Psoas muscle (tissue), 8 donors: ENCODE results near the gene SULF2. TPM values are rescaled to one million over a fixed set of nuclear protein-coding genes. Genes with fewer than 3 reads are reported as not detected.

ENCODE experiments used
- ATAC-seq, 4 donors: fragments of 200-7000 bp; cut with Tn5 transposase; one replicate each; pipeline ENCODE4 v1.9.1; 2020; ENCODE audit warnings: moderate library complexity in 3 of 4, mild to moderate bottlenecking in 2 of 4
- DNase-seq, 2 donors: peaks; one replicate each; pipeline ENCODE4 v3.0.0-alpha.2; 2020
- H3K27ac ChIP-seq: fragments of 200-600 bp; one replicate; pipeline ENCODE4 v1.8.0; 2022
- H3K27me3 ChIP-seq, 3 donors: fragments of 200-600 bp in 1 of 3; one replicate each; pipeline versions ENCODE4 v1.6.1 to v1.8.0; 2013 to 2022; ENCODE audit warnings: low read length in 2 of 3, mild to moderate bottlenecking in 2 of 3, moderate library complexity in 1 of 3; ENCODE audit not compliant: insufficient read depth in 3 of 3
- H3K36me3 ChIP-seq, 2 donors: fragments of 200-600 bp in 1 of 2; one replicate each; pipeline versions ENCODE4 v1.6.1 to v1.8.0; 2013 to 2022; ENCODE audit warnings: low read depth in 1 of 2, mild to moderate bottlenecking in 1 of 2, moderate library complexity in 1 of 2; ENCODE audit not compliant: insufficient read depth in 1 of 2
- H3K4me1 ChIP-seq: fragments of 200-600 bp; one replicate; pipeline ENCODE4 v1.8.0; 2022
- H3K4me3 ChIP-seq: fragments of 200-600 bp; one replicate; pipeline ENCODE4 v1.8.0; 2022; ENCODE audit warnings: mild to moderate bottlenecking
- H3K9me3 ChIP-seq: fragments of 200-600 bp; one replicate; pipeline ENCODE4 v1.8.0; 2022
- CTCF ChIP-seq: fragments of 200-600 bp; IDR thresholded peaks from one replicate; pipeline ENCODE4 v1.8.0; 2022; ENCODE audit warnings: antibody characterized with exemption
- WGBS, 3 donors: extraction: QIAGEN DNeasy Blood & Tissue Kit; methylation state at CpG; one replicate each; pipeline versions ENCODE4 v1.1.6 to v1.1.7; 2013; 5-methylcytosine and 5-hydroxymethylcytosine counted together
- intact Hi-C, 2 donors: fragments of 100-400 bp; cut with DNase I; formaldehyde crosslinking; loops; one replicate each; pipeline versions ENCODE4 v1.11.0 to v1.14.2; 2022
- polyA plus RNA-seq, 3 donors: library from polyadenylated mRNA; stranded (reverse); fragments of 200-250 nt; gene quantifications; one replicate each; pipeline ENCODE4 v1.2.3, GENCODE V29; 2013
- total RNA-seq, 4 donors: library from RNA; stranded (reverse); fragmentation: NEBNext Ultra II Directional in 2 of 4; extraction: Animal tissue kit (Norgen Biotek cat#: 25700) in 2 of 4; gene quantifications; one replicate each; pipeline versions ENCODE4 v1.2.1 to v1.2.4, GENCODE V29; 2021 to 2023
- donor health status: healthy with polysubstance abuse.
- donor health status: DM: no; HTN: no; CAD: no; lungs with moderate emphysema.
- donor health status: Bipolar disorder and iron deficiency.
- donor health status: healthy.
- donor health status: DM: yes; HTN: yes; CAD: no.
- donor health status: DM: no; HTN: no; CAD: no.
- donor health status: DM: no; HTN: no; CAD: no.
- donor health status: DM: yes; HTN: yes; CAD: no.

SULF2 gene
- total and polyA plus RNA-seq, 7 donors = 5.3 to 23.3 (median 11.6) TPM

- intact Hi-C loops = loop anchor here (5.0 kb wide), 1 partner anchor 836 kb away; no protein-coding TSS in a partner anchor
- DNase-seq (peak; percentile 62 to 70), ATAC-seq (peak; percentile 78 to 83 (median 81))
- H3K27me3 ChIP-seq = peaks cover 0 to 52% (median 16%) of the 10 kb centered on the region in 3 donors
- peak; percentile 51 for TF ChIP-seq CTCF
- 0 to 1% (median 1%) methylated on average over 70 to 86 of the region's 86 CpGs for WGBS, 3 donors
- H3K36me3 ChIP-seq = no peaks in the 10 kb centered on the region
- peaks cover 4% of the 10 kb centered on the region for H3K4me1 ChIP-seq
- peak overlapping the region; percentile 64 for H3K4me3 ChIP-seq
- H3K27ac ChIP-seq = peak overlapping the region; percentile 60
- no peaks in the 10 kb centered on the region for H3K9me3 ChIP-seq
Observed at GRCh38 chr20:47785854-47786764, 828 bp upstream of the SULF2 start.

GRCh38 chr20:47784599-47785310, 526 bp downstream of the SULF2 start:
- Histone ChIP-seq H3K27me3 (peaks cover 0 to 55% (median 14%) of the 10 kb centered on the region in 3 donors), H3K27ac (no peak overlapping the region), H3K4me3 (peak overlapping the region; percentile 64), H3K36me3 (no peaks in the 10 kb centered on the region), H3K9me3 (no peaks in the 10 kb centered on the region), H3K4me1 (peaks cover 4% of the 10 kb centered on the region)
- DNase-seq (peak; percentile 36 to 59), ATAC-seq (peak in 1 of 4 donors; percentile 21)
- TF ChIP-seq CTCF = peak; percentile 6
- intact Hi-C loops = loop anchor here (5.0 kb wide), 1 partner anchor 838 kb away; no protein-coding TSS in a partner anchor
- 0 to 2% (median 1%) methylated on average over 39 to 69 of the region's 69 CpGs for WGBS, 3 donors

DNA sequence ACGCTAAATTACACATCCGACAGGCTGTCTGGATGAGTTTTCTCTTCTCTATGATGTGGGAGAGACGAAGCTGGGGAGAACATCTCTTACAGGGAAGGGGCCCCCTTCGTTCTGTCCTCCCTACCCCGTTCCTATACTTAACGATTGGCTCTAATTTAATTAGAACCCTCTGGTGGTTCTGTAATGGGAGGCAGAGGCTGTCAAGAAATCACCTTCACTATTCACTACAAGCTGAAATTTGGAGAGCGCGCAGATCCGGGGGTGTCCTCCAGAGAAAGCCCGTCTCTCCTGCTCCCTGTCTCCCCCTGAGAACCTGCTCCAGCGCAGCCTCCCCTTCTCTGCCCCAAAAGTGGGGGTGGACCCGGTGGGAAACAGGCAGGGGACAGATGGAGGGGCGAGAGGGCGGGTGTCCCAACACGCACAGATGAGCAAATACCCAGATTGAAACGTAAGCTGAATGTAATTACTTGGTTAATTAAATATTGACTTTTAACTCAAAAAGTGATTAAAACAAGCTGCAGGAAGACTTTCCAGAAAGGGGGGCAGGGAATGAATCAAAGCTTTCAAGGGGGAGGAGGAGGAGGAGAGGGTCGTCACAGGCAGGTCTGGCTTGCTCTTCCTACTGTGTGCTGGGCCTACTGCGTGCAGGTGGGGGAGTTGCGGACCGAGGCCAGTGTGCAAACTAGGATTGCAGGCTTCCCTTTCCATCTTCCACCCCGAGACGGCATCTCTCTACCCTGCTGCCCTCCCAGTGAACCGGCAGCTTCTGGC, 1.3 kb downstream of the SULF2 start:
- H3K4me3 ChIP-seq = peak overlapping the region; percentile 64
- TF ChIP-seq CTCF = no peak
- ATAC-seq (no peak), DNase-seq (no peak)
- no peaks in the 10 kb centered on the region for H3K9me3 ChIP-seq
- peaks cover 0 to 55% (median 14%) of the 10 kb centered on the region in 3 donors for H3K27me3 ChIP-seq
- intact Hi-C loops = no loop called here
- 47 to 52% (median 48%) methylated on average over 23 of the region's 23 CpGs for WGBS, 3 donors
- no peak overlapping the region for H3K27ac ChIP-seq
- no peaks in the 10 kb centered on the region for H3K36me3 ChIP-seq
- H3K4me1 ChIP-seq = peaks cover 4% of the 10 kb centered on the region

GRCh38 chr20:47782920-47783552, 2.2 kb downstream of the SULF2 start:
- H3K36me3 ChIP-seq = no peaks in the 10 kb centered on the region
- no peak for DNase-seq
- intact Hi-C loops = no loop called here
- peaks cover 4% of the 10 kb centered on the region for H3K4me1 ChIP-seq
- no peaks in the 10 kb centered on the region for H3K9me3 ChIP-seq
- no peak overlapping the region for H3K4me3 ChIP-seq
- 72 to 79% (median 74%) methylated on average over 2 of the region's 2 CpGs for WGBS, 3 donors
- peaks cover 0 to 55% (median 13%) of the 10 kb centered on the region in 3 donors for H3K27me3 ChIP-seq
- no peak for ATAC-seq
- H3K27ac ChIP-seq = no peak overlapping the region
- no peak for TF ChIP-seq CTCF
